ENCODE results near the gene DYSF.

Gene DYSF

GRCh38 chr2:71465356-71465755, 12.0 kb downstream of the DYSF start:
- DNase-seq (ENCODE audit: low read depth, low spot score), result no peak
- Histone ChIP-seq H3K9ac (ENCODE audit: insufficient read length) (no peak overlapping the region), H3K36me3 (ENCODE audit: insufficient read depth, low read length) (no peaks in the 10 kb centered on the region), H3K9me3 (ENCODE audit: low read depth, low read length) (no peaks in the 10 kb centered on the region), H3K4me3 (no peak overlapping the region), H3K27ac (no peak overlapping the region)
- TF ChIP-seq POLR2AphosphoS5 (IDR thresholded peaks at IDR 0.05; ENCODE audit: borderline replicate concordance, low read depth, low read length), result no peak
- TF ChIP-seq EZH2 (IDR thresholded peaks at IDR 0.05), result no peak
- TF ChIP-seq FOXP2 (optimal IDR thresholded peaks at IDR 0.05; ENCODE audit: control extremely low read depth, extremely low read length, insufficient read depth), result no peak

GRCh38 chr2:71465961-71466300, 12.6 kb downstream of the DYSF start:
- H3K9ac ChIP-seq (ENCODE audit: insufficient read length), result no peak overlapping the region

GRCh38 chr2:71466301-71467179, 13.2 kb downstream of the DYSF start:
- Histone ChIP-seq H3K9me3 (ENCODE audit: low read depth, low read length) (no peaks in the 10 kb centered on the region), H3K36me3 (ENCODE audit: insufficient read depth, low read length) (no peaks in the 10 kb centered on the region), H3K27ac (no peak overlapping the region), H3K9ac (ENCODE audit: insufficient read length) (no peak overlapping the region), H3K4me3 (peak overlapping the region; percentile 82)
- no peak for TF ChIP-seq FOXP2 (optimal IDR thresholded peaks at IDR 0.05; ENCODE audit: control extremely low read depth, extremely low read length, insufficient read depth)
- TF ChIP-seq EZH2 (IDR thresholded peaks at IDR 0.05), result peak; percentile 75
- no peak for DNase-seq (ENCODE audit: low read depth, low spot score)

More at GRCh38 chr2:71465961-71466300, 12.6 kb downstream of the DYSF start:
- TF ChIP-seq POLR2AphosphoS5 (IDR thresholded peaks at IDR 0.05; ENCODE audit: borderline replicate concordance, low read depth, low read length), result no peak
- TF ChIP-seq FOXP2 (optimal IDR thresholded peaks at IDR 0.05; ENCODE audit: control extremely low read depth, extremely low read length, insufficient read depth), result no peak
- TF ChIP-seq EZH2 (IDR thresholded peaks at IDR 0.05), result peak; percentile 29
- peak overlapping the region; percentile 82 for H3K4me3 ChIP-seq
- H3K36me3 ChIP-seq (ENCODE audit: insufficient read depth, low read length), result no peaks in the 10 kb centered on the region
- H3K9me3 ChIP-seq (ENCODE audit: low read depth, low read length), result no peaks in the 10 kb centered on the region
- no peak for DNase-seq (ENCODE audit: low read depth, low spot score)
- H3K27ac ChIP-seq, result no peak overlapping the region

- Histone ChIP-seq H3K9me3 (ENCODE audit: low read depth, low read length) (no peaks in the 10 kb centered on the region), H3K4me3 (peak overlapping the region; percentile 82), H3K36me3 (ENCODE audit: insufficient read depth, low read length) (no peaks in the 10 kb centered on the region), H3K27ac (no peak overlapping the region), H3K9ac (ENCODE audit: insufficient read length) (no peak overlapping the region)
- DNase-seq (ENCODE audit: low read depth, low spot score), result no peak
- TF ChIP-seq FOXP2 (optimal IDR thresholded peaks at IDR 0.05; ENCODE audit: control extremely low read depth, extremely low read length, insufficient read depth) (no peak), POLR2AphosphoS5 (IDR thresholded peaks at IDR 0.05; ENCODE audit: borderline replicate concordance, low read depth, low read length) (no peak), EZH2 (IDR thresholded peaks at IDR 0.05) (no peak)
Measured at GRCh38 chr2:71467180-71467815, 13.9 kb downstream of the DYSF start.

GRCh38 chr2:71468279-71469015, 15.1 kb downstream of the DYSF start:
- DNase-seq (ENCODE audit: low read depth, low spot score), result no peak
- TF ChIP-seq EZH2 (IDR thresholded peaks at IDR 0.05) (no peak), FOXP2 (optimal IDR thresholded peaks at IDR 0.05; ENCODE audit: control extremely low read depth, extremely low read length, insufficient read depth) (no peak), POLR2AphosphoS5 (IDR thresholded peaks at IDR 0.05; ENCODE audit: borderline replicate concordance, low read depth, low read length) (no peak)
- no peak overlapping the region for H3K4me3 ChIP-seq
- H3K36me3 ChIP-seq (ENCODE audit: insufficient read depth, low read length), result no peaks in the 10 kb centered on the region
- H3K9ac ChIP-seq (ENCODE audit: insufficient read length), result no peak overlapping the region
- no peaks in the 10 kb centered on the region for H3K9me3 ChIP-seq (ENCODE audit: low read depth, low read length)
- no peak overlapping the region for H3K27ac ChIP-seq

- DNase-seq (ENCODE audit: low read depth, low spot score), result no peak
- Histone ChIP-seq H3K4me3 (no peak overlapping the region), H3K36me3 (ENCODE audit: insufficient read depth, low read length) (no peaks in the 10 kb centered on the region), H3K27ac (no peak overlapping the region), H3K9me3 (ENCODE audit: low read depth, low read length) (no peaks in the 10 kb centered on the region), H3K9ac (ENCODE audit: insufficient read length) (no peak overlapping the region)
- TF ChIP-seq EZH2 (IDR thresholded peaks at IDR 0.05) (no peak), FOXP2 (optimal IDR thresholded peaks at IDR 0.05; ENCODE audit: control extremely low read depth, extremely low read length, insufficient read depth) (no peak), POLR2AphosphoS5 (IDR thresholded peaks at IDR 0.05; ENCODE audit: borderline replicate concordance, low read depth, low read length) (no peak)
Measured at GRCh38 chr2:71469403-71470398, 16.3 kb downstream of the DYSF start.

- DNase-seq (ENCODE audit: low read depth, low spot score), result no peak
- TF ChIP-seq EZH2 (IDR thresholded peaks at IDR 0.05), result no peak
- no peak for TF ChIP-seq FOXP2 (optimal IDR thresholded peaks at IDR 0.05; ENCODE audit: control extremely low read depth, extremely low read length, insufficient read depth)
- TF ChIP-seq POLR2AphosphoS5 (IDR thresholded peaks at IDR 0.05; ENCODE audit: borderline replicate concordance, low read depth, low read length), result no peak
Measured at GRCh38 chr2:71471276-71471675, 17.9 kb downstream of the DYSF start.

More at GRCh38 chr2:71471276-71471675, 17.9 kb downstream of the DYSF start:
- H3K36me3 ChIP-seq (ENCODE audit: insufficient read depth, low read length), result no peaks in the 10 kb centered on the region
- no peak overlapping the region for H3K27ac ChIP-seq
- H3K4me3 ChIP-seq, result no peak overlapping the region
- no peaks in the 10 kb centered on the region for H3K9me3 ChIP-seq (ENCODE audit: low read depth, low read length)
- no peak overlapping the region for H3K9ac ChIP-seq (ENCODE audit: insufficient read length)

Data from SK-N-MC (cell line).